Testis (tissue), 3 donors: ENCODE measurements around the gene CLEC11A. TPM values are rescaled to one million over a fixed set of nuclear protein-coding genes. Genes with fewer than 3 reads are reported as not detected.

Source experiments
- DNase-seq: peaks from one replicate; pipeline ENCODE4 v3.0.0-alpha.2; 2019
- H3K27ac ChIP-seq, 2 donors: fragments of 200-600 bp; sonication (generic); one replicate each; pipeline ENCODE4 v1.5.1; 2019
- H3K27me3 ChIP-seq: fragments of 200-600 bp; sonication (generic); one replicate; pipeline ENCODE4 v1.5.1; 2019
- H3K36me3 ChIP-seq: fragments of 200-600 bp; sonication (generic); one replicate; pipeline ENCODE4 v1.5.1; 2017; ENCODE audit warnings: low read depth; ENCODE audit errors: missing control alignments
- H3K4me1 ChIP-seq: fragments of 200-600 bp; sonication (generic); one replicate; pipeline ENCODE4 v1.5.1; 2019
- H3K4me3 ChIP-seq, 2 donors: fragments of 200-600 bp; sonication (generic); one replicate each; pipeline ENCODE4 v1.5.1; 2017 to 2019
- H3K9me3 ChIP-seq: fragments of 200-600 bp; sonication (generic); one replicate; pipeline ENCODE4 v1.5.1; 2017
- POLR2A ChIP-seq: fragments of 450-650 bp; IDR thresholded peaks from one replicate; pipeline ENCODE4 v1.6.1; 2017; ENCODE audit warnings: antibody characterized with exemption, mild to moderate bottlenecking, moderate library complexity
- WGBS, 2 donors: methylation state at CpG; one replicate each; pipeline ENCODE4 v1.1.5; 2018; 5-methylcytosine and 5-hydroxymethylcytosine counted together
- intact Hi-C: fragments of 100-400 bp; cut with DNase I; formaldehyde crosslinking; loops from one replicate; pipeline ENCODE4 v1.15.1; 2023; ENCODE audit warnings: low total_unique reads
- polyA plus RNA-seq: library from polyadenylated mRNA; stranded (reverse); fragments of 350-450 nt; fragmentation: Illumina TruSeq; extraction: RNeasy Lipid Tissue Mini Kit (QIAGEN cat#74804); gene quantifications from one replicate; pipeline ENCODE4 v1.2.3, GENCODE V29; 2014; ENCODE audit warnings: low read depth, low replicate concordance; ENCODE audit not compliant: insufficient read depth
- total RNA-seq, 2 donors: library from RNA; depleted of rRNA; stranded (reverse); fragments of >200 nt; gene quantifications; one replicate each; pipeline ENCODE4 v1.2.3, GENCODE V29; 2016
- TF ChIP-seq, protein P1 (sequence below), 3 experiments: fragments of 450-650 bp in 2 of 3; fragments of 200-600 bp in 1 of 3; sonication (generic) in 1 of 3; IDR thresholded peaks; one replicate each; pipeline ENCODE4 v1.5.1; 2016 to 2019; ENCODE audit warnings: antibody characterized with exemption in 3 of 3, mild to moderate bottlenecking in 2 of 3, moderate library complexity in 1 of 3

CLEC11A gene
- total and polyA plus RNA-seq, 3 donors from 2014 or later, result 14.3 to 20.6 (median 16.9) TPM

DNA sequence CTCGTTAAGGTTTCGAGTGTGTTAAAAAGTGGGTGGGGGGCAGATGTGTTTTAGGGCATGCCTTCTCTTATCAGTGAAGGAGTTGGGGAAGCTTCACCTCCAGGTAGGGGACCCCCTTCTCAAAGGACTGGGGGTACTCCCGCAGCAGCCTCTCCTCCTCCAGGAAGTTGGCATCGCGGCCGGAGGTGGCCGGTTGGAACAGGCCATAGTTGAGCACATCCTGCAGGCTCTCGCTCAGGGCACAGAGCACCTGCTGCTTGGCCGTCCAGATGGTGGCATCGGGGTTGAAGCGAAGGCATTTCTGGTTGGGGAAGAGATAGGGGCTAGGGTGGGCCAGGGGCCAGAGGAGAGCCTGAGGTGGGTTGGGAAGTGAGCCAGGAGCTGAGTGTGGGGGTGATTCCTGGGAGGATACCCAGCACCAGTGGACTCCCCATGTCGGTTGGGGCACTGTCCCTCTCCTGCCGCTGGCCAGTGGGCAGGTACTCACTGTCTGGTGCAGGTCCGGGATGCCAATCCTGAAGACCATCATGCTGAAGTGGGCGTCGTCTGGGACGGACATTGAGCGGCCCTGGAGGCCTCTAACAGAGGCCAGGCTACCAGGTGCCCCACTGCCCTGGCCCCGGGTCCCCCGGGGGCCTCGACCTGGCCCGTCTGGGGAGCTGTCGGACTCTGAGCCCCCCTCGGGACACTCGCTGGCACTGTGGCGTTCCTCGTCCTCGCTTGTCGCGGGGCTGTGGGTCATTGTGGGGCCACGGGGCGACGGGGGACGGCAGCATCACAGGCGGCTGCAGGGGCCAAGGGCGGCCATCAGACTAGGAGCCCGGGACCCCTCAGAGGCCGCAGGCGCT, 6.8 kb upstream of the CLEC11A start:
- WGBS, 2 donors, result 87 to 89% methylated on average over 21 to 36 of the region's 39 CpGs
- DNase-seq, result no peak
- Histone ChIP-seq H3K36me3 (no peaks in the 10 kb centered on the region), H3K9me3 (no peaks in the 10 kb centered on the region), H3K4me3 (no peak overlapping the region), H3K27me3 (no peaks in the 10 kb centered on the region), H3K4me1 (peaks cover 11% of the 10 kb centered on the region), H3K27ac (no peak overlapping the region)
- no peak for TF ChIP-seq POLR2A
- TF ChIP-seq, protein P1, sequence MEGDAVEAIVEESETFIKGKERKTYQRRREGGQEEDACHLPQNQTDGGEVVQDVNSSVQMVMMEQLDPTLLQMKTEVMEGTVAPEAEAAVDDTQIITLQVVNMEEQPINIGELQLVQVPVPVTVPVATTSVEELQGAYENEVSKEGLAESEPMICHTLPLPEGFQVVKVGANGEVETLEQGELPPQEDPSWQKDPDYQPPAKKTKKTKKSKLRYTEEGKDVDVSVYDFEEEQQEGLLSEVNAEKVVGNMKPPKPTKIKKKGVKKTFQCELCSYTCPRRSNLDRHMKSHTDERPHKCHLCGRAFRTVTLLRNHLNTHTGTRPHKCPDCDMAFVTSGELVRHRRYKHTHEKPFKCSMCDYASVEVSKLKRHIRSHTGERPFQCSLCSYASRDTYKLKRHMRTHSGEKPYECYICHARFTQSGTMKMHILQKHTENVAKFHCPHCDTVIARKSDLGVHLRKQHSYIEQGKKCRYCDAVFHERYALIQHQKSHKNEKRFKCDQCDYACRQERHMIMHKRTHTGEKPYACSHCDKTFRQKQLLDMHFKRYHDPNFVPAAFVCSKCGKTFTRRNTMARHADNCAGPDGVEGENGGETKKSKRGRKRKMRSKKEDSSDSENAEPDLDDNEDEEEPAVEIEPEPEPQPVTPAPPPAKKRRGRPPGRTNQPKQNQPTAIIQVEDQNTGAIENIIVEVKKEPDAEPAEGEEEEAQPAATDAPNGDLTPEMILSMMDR (IDR thresholded peaks at IDR 0.05), result no peak
- intact Hi-C loops, result no loop called here

DNA sequence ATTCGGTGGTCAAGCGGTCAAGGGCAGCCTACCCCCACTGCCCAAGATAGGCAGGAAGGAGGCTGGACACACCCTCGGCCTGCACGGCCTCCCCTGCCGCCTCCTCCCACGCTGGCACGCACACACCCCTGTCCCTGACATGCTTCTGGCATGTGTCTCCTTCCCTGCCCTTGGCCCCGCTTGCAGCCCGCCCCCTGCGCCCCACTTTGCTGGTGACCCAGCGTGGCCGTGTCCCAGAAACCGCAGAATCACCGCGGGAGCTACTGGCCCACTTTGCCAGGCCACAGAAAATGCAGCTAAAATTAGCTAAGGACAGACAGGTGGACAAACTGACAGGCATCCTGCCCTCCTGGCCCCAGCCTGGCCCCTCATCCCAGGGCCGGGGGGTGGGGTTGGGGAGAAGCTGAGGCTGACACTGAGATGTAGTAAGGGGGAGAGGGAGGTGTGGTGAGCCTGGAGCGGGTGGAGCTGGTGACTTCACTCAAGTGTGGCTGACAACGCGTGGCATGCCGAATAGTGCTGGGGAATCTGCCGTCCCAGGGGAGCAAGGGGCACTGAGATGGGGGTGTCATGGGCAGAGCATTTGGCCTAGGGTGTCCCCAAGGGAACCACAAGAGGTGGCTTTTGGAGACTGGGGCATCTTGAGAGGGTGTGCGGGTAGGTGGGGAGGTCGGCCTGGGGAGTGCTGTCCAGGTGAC, 6.0 kb upstream of the CLEC11A start:
- no peak overlapping the region for H3K27ac ChIP-seq
- H3K9me3 ChIP-seq, result no peaks in the 10 kb centered on the region
- no peak overlapping the region for H3K4me3 ChIP-seq
- peaks cover 11% of the 10 kb centered on the region for H3K4me1 ChIP-seq
- no peak for DNase-seq
- no peaks in the 10 kb centered on the region for H3K27me3 ChIP-seq
- no peak for TF ChIP-seq POLR2A
- TF ChIP-seq, protein P1 (IDR thresholded peaks at IDR 0.05), result no peak
- no peaks in the 10 kb centered on the region for H3K36me3 ChIP-seq
- intact Hi-C loops, result no loop called here
- whole genome bisulfite sequencing, 2 donors, result 66 to 78% methylated on average over 15 to 23 of the region's 23 CpGs

DNA sequence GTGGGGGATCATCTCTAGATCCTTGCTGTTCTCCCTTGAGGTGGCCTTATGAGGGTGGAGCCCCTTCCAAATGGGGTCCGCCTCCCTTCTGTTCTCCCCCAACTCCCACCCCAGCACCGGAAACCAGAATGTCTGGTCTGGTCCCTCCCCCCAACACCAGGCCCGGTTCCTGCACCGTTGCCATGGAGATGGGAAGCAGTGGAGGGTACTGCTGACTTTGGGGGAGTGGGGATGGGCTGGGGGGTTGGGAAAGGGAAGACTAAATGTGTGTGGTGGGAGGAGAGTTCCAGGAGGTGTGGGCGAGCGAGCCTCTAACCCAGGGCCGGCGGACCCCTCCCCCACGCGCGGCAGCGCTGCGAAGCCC, 5.3 kb upstream of the CLEC11A start:
- Histone ChIP-seq H3K4me1 (peaks cover 11% of the 10 kb centered on the region), H3K36me3 (no peaks in the 10 kb centered on the region), H3K9me3 (no peaks in the 10 kb centered on the region), H3K27me3 (no peaks in the 10 kb centered on the region), H3K4me3 (peak overlapping the region; percentile 19 to 51), H3K27ac (no peak overlapping the region)
- TF ChIP-seq POLR2A, result no peak
- intact Hi-C loops, result no loop called here
- no peak for DNase-seq
- WGBS, 2 donors, result 11 to 18% methylated on average over 8 to 13 of the region's 13 CpGs

DNA sequence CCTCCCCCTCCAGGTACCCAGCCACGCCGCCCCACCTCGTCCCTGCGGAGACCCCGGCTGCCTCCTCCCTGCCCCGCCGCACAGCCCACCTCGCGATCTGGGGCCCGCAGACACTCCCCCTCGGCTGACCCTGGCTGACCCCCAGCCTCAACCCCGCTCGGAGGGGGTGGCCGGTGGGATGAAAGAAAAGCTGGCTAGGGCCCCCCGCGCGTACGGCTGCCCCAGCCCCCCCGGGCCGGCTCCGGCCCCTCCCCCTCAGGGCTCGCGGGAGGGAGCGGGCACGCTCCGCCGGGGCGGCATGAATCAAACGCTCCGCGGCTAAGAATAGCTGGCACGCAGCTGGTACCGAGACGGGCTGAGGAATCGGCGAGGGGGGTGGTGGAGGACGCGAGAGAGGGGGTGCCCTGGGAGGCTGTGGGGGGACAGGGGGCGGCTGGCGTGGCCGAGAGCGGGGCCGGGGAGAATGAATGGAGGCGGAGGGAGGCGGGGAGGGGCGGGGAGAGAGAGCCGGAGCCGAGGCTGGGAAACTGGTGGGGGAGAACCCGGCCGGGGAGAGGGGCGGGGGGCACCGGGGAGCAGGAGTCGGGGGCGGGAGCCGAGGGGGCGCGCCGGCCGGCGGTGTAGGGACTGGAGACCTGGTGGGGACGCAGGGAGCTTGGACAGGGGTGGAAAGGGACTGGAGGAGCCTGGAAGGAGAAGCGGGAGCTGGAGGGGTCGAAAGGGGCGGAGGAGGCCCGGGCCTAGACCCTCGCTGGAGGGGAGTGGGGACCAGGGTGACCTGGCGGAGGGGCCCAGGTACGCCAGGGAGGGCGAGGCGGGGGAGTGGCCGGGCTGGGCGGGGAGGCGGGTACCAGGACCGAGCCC, 4.7 kb upstream of the CLEC11A start:
- no peaks in the 10 kb centered on the region for H3K9me3 ChIP-seq
- intact Hi-C loops, result no loop called here
- no peaks in the 10 kb centered on the region for H3K36me3 ChIP-seq
- H3K27me3 ChIP-seq, result no peaks in the 10 kb centered on the region
- no peak overlapping the region for H3K27ac ChIP-seq
- H3K4me1 ChIP-seq, result peaks cover 11% of the 10 kb centered on the region
- 2 to 3% methylated on average over 14 to 50 of the region's 74 CpGs for WGBS, 2 donors
- TF ChIP-seq, protein P1 (IDR thresholded peaks at IDR 0.05), result no peak
- no peak for TF ChIP-seq POLR2A
- DNase-seq, result no peak
- peak overlapping the region; percentile 19 to 51 for H3K4me3 ChIP-seq

DNA sequence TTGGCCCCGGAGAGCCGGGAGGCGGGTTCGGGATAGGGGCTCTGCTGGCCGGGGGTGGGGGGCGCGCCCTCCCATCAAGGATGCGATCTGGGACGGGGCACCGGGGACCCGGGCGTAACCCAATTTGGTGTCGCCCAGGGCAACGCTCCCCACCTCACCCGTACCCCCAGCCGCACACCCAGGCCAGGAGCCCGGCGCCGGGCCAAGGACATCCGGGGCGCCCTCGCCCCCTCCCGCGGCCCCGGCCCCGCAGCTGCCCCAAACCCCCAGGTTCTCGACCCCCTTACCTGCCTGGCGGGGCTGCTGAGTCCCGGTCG, 4.1 kb upstream of the CLEC11A start:
- Histone ChIP-seq H3K27me3 (no peaks in the 10 kb centered on the region), H3K4me3 (peak overlapping the region; percentile 19 to 51), H3K36me3 (no peaks in the 10 kb centered on the region), H3K27ac (no peak overlapping the region), H3K4me1 (peaks cover 17% of the 10 kb centered on the region), H3K9me3 (no peaks in the 10 kb centered on the region)
- intact Hi-C loops, result no loop called here
- 0 to 1% methylated on average over 5 to 30 of the region's 30 CpGs for WGBS, 2 donors
- TF ChIP-seq, protein P1 (IDR thresholded peaks at IDR 0.05), result no peak
- no peak for TF ChIP-seq POLR2A
- no peak for DNase-seq
